HepG2 (cell line): ENCODE measurements around the gene GH2. TPM values are rescaled to one million over a fixed set of nuclear protein-coding genes. Genes with fewer than 3 reads are reported as not detected.

Source experiments
- ARHGAP35 ChIP-seq: sonication (generic); formaldehyde crosslinking; IDR thresholded peaks from 2 replicates; pipeline ENCODE4 v1.9.0; 2022; ENCODE audit warnings: mild to moderate bottlenecking, inconsistent platforms, moderate library complexity, missing genetic modification reagents, borderline replicate concordance
- CSRNP1 ChIP-seq: sonication (generic); formaldehyde crosslinking; IDR thresholded peaks from 2 replicates; pipeline ENCODE4 v1.8.1; 2023; ENCODE audit warnings: mild to moderate bottlenecking, missing genetic modification reagents
- FOSL1 ChIP-seq: sonication (generic); formaldehyde crosslinking; IDR thresholded peaks from 2 replicates; pipeline ENCODE4 v1.9.0; 2021; ENCODE audit warnings: missing genetic modification reagents, borderline replicate concordance
- FOXO4 ChIP-seq: sonication (generic); formaldehyde crosslinking; conservative IDR thresholded peaks from 2 replicates; pipeline ENCODE4 v1.8.1; 2023; ENCODE audit warnings: missing genetic modification reagents
- MAZ ChIP-seq, 2 experiments: sonication (generic) in 1 of 2; formaldehyde crosslinking in 1 of 2; IDR thresholded peaks; 2 replicates each; pipeline versions ENCODE4 v1.5.0 to v1.6.1; 2012 to 2020; ENCODE audit warnings: low read depth in 2 of 2, mild to moderate bottlenecking in 2 of 2, borderline replicate concordance in 1 of 2, improper control_type of control experiment in 1 of 2, low read length in 1 of 2, missing genetic modification reagents in 1 of 2, moderate library complexity in 1 of 2
- MXD1 ChIP-seq: sonication (generic); formaldehyde crosslinking; IDR thresholded peaks from 2 replicates; pipeline ENCODE4 v1.4.0; 2020; ENCODE audit warnings: mild to moderate bottlenecking, missing genetic modification reagents
- PLRG1 ChIP-seq: fragments of 450-650 bp; conservative IDR thresholded peaks from 2 replicates; pipeline ENCODE4 v1.6.1; 2016
- SOX5 ChIP-seq: IDR thresholded peaks from 2 replicates; pipeline ENCODE4 v1.6.1; 2016; ENCODE audit warnings: borderline replicate concordance
- SP1 ChIP-seq, 2 experiments: fragments of 450-650 bp in 1 of 2; sonication (generic) in 1 of 2; formaldehyde crosslinking in 1 of 2; IDR thresholded peaks; 2 replicates each; pipeline versions ENCODE4 v1.4.0 to v1.6.1; 2016 to 2020; ENCODE audit warnings: missing genetic modification reagents in 1 of 2
- THAP11 ChIP-seq: IDR thresholded peaks from 2 replicates; pipeline ENCODE4 v1.6.1; 2016; ENCODE audit warnings: missing biosample characterization, missing genetic modification reagents
- ZBTB37 ChIP-seq: sonication (generic); formaldehyde crosslinking; IDR thresholded peaks from 2 replicates; pipeline ENCODE4 v1.4.0; 2020; ENCODE audit warnings: mild to moderate bottlenecking, missing genetic modification reagents
- ZNF20 ChIP-seq: sonication (generic); formaldehyde crosslinking; IDR thresholded peaks from 2 replicates; pipeline ENCODE4 v1.4.0; 2020; ENCODE audit warnings: mild to moderate bottlenecking, moderate library complexity, missing genetic modification reagents
- ZNF337 ChIP-seq: sonication (generic); formaldehyde crosslinking; IDR thresholded peaks from 2 replicates; pipeline ENCODE4 v1.5.1; 2020; ENCODE audit warnings: missing genetic modification reagents, low read depth, mild to moderate bottlenecking, borderline replicate concordance
- ZNF557 ChIP-seq: sonication (generic); formaldehyde crosslinking; IDR thresholded peaks from 2 replicates; pipeline ENCODE4 v1.4.0; 2020; ENCODE audit warnings: missing genetic modification reagents
- ZNF569 ChIP-seq: sonication (generic); formaldehyde crosslinking; IDR thresholded peaks from 2 replicates; pipeline ENCODE4 v1.5.0; 2020; ENCODE audit warnings: mild to moderate bottlenecking, missing genetic modification reagents, moderate library complexity, borderline replicate concordance
- ZNF598 ChIP-seq: sonication (generic); formaldehyde crosslinking; IDR thresholded peaks from 2 replicates; pipeline ENCODE4 v1.5.1; 2020; ENCODE audit warnings: mild to moderate bottlenecking, missing genetic modification reagents, borderline replicate concordance
- ZNF724P ChIP-seq: sonication (generic); formaldehyde crosslinking; IDR thresholded peaks from 2 replicates; pipeline ENCODE4 v1.8.0; 2022; ENCODE audit warnings: missing genetic modification reagents, borderline replicate concordance
- ZNF747 ChIP-seq: sonication (generic); formaldehyde crosslinking; IDR thresholded peaks from 2 replicates; pipeline ENCODE4 v1.8.1; 2023; ENCODE audit warnings: missing genetic modification reagents, mild to moderate bottlenecking, borderline replicate concordance
- ZNF891 ChIP-seq: sonication (generic); formaldehyde crosslinking; IDR thresholded peaks from 2 replicates; pipeline ENCODE4 v1.5.0; 2020; ENCODE audit warnings: mild to moderate bottlenecking, missing genetic modification reagents
- ZUFSP ChIP-seq: sonication (generic); formaldehyde crosslinking; IDR thresholded peaks from 2 replicates; pipeline ENCODE4 v1.9.0; 2021; ENCODE audit warnings: missing genetic modification reagents, mild to moderate bottlenecking, borderline replicate concordance
- polyA plus RNA-seq, 8 experiments: library from polyadenylated mRNA; depleted of rRNA in 3 of 8; stranded (reverse) in 7 of 8; unstranded in 1 of 8; fragments of >200 nt; fragmentation: Illumina TruSeq in 4 of 8; extraction: Trizol in 4 of 8; gene quantifications; 2 replicates each; pipeline versions ENCODE4 v1.2.1 to v1.2.3, GENCODE V29; 2011 to 2016; ENCODE audit warnings: low read depth in 4 of 8, missing spikeins in 1 of 8, mixed read lengths in 1 of 8; ENCODE audit not compliant: insufficient read depth in 1 of 8
- total RNA-seq, 5 experiments: library from RNA; depleted of rRNA; stranded (reverse); fragments of >200 nt; fragmentation: Illumina TruSeq; extraction: Trizol; gene quantifications; 2 replicates each; pipeline ENCODE4 v1.2.3, GENCODE V29; 2016; ENCODE audit warnings: low read depth in 1 of 5

The GH2 gene
- total and polyA plus RNA-seq, 2 of the 13 experiments (the other 11 are each of a cell fraction or from before 2014, with no cell fraction given) = not detected

GRCh38 chr17:63842540-63843386, 39.0 kb downstream of the GH2 start, which contains the start of gene SMARCD2 (continued):
- TF ChIP-seq ZBTB37 (CRISPR knock-in tag) (no peak), THAP11 (CRISPR knock-in tag) (peak; percentile 91), MAZ (IDR thresholded peaks at IDR 0.05; ENCODE audit: borderline replicate concordance, low read depth, low read length) (peak; percentile 93), MAZ (CRISPR knock-in tag; IDR thresholded peaks at IDR 0.05; ENCODE audit: low read depth) (peak; percentile 96), FOXO4 (CRISPR knock-in tag) (no peak), ZNF598 (CRISPR knock-in tag) (peak; percentile 69; the same call in 1 of the 2 replicates), ZNF20 (CRISPR knock-in tag) (0 out of 2 replicates have a peak, but pooled peaks have one; percentile 84), SP1 (IDR thresholded peaks at IDR 0.05) (no peak; the same call in 1 of the 2 replicates), SP1 (CRISPR knock-in tag; IDR thresholded peaks at IDR 0.05) (peak; percentile 87), ZNF569 (CRISPR knock-in tag) (no peak), ZNF724P (CRISPR knock-in tag) (peak; percentile 96; the same call in 1 of the 2 replicates), ZNF891 (CRISPR knock-in tag) (peak; percentile 89), CSRNP1 (peak; percentile 99), ZNF747 (peak; percentile 93; the same call in 1 of the 2 replicates), SOX5 (CRISPR knock-in tag) (peak; percentile 76; the same call in 1 of the 2 replicates), PLRG1 (no peak), ZNF337 (peak; percentile 74; the same call in 1 of the 2 replicates), ZUFSP (CRISPR knock-in tag) (no peak), FOSL1 (CRISPR knock-in tag) (0 out of 2 replicates have a peak, but pooled peaks have one; percentile 54), MXD1 (CRISPR knock-in tag) (peak; percentile 67), ARHGAP35 (CRISPR knock-in tag) (no peak; the same call in 1 of the 2 replicates), ZNF557 (CRISPR knock-in tag) (peak; percentile 73)
